A673 (cell line): ENCODE measurements around the gene TPK1. TPM values are rescaled to one million over a fixed set of nuclear protein-coding genes. Genes with fewer than 3 reads are reported as not detected.

Source experiments
- BruUV-seq: library from RNA; stranded (reverse); fragments of 400-500 nt; replicated peaks from 2 replicates; lab custom pipeline; 2021; lab: Mats Ljungman, UMichigan
- CTCF ChIA-PET: fragments of 300-600 bp; sonication (Branson Sonifier 250); formaldehyde crosslinking; loops from one replicate; lab custom pipeline; 2022; ENCODE audit warnings: antibody characterized with exemption; lab: Charles Lee
- POLR2A ChIA-PET: fragments of 300-600 bp; sonication (Branson Sonifier 250); formaldehyde crosslinking; loops from one replicate; lab custom pipeline; 2022; ENCODE audit warnings: antibody characterized with exemption; ENCODE audit not compliant: low non-redundant PET; lab: Charles Lee
- DNase-seq: peaks from one replicate; pipeline ENCODE4 v3.0.0-alpha.2; 2015; ENCODE audit warnings: low spot score
- H3K27ac ChIP-seq: fragments of 200-600 bp; sonication (generic); 2 replicates; pipeline ENCODE4 v1.5.1; 2016; ENCODE audit warnings: mixed run types, low read depth, mild to moderate bottlenecking, mixed read lengths, antibody characterized with exemption, low read length; ENCODE audit not compliant: poor library complexity, severe bottlenecking
- H3K27me3 ChIP-seq: fragments of 200-600 bp; sonication (generic); replicated peaks from 2 replicates; pipeline ENCODE4 v1.6.1; 2017; ENCODE audit warnings: mixed run types, low read depth, mild to moderate bottlenecking, mixed read lengths, antibody characterized with exemption, low read length; ENCODE audit not compliant: insufficient read depth, poor library complexity
- H3K36me3 ChIP-seq: fragments of 200-600 bp; sonication (generic); 2 replicates; pipeline ENCODE4 v1.6.1; 2016; ENCODE audit warnings: mixed run types, mild to moderate bottlenecking, mixed read lengths, antibody characterized with exemption, low read length; ENCODE audit not compliant: insufficient read depth, poor library complexity, severe bottlenecking
- H3K4me1 ChIP-seq: fragments of 200-600 bp; sonication (generic); 2 replicates; pipeline ENCODE4 v1.6.1; 2017; ENCODE audit warnings: mixed run types, mild to moderate bottlenecking, mixed read lengths, antibody characterized with exemption, low read length; ENCODE audit not compliant: insufficient read depth, poor library complexity, severe bottlenecking
- H3K4me3 ChIP-seq: fragments of 200-600 bp; sonication (generic); 2 replicates; pipeline ENCODE4 v1.5.1; 2016; ENCODE audit warnings: low read depth, mixed run types, mild to moderate bottlenecking, mixed read lengths, low read length; ENCODE audit not compliant: poor library complexity, severe bottlenecking
- H3K9me3 ChIP-seq: fragments of 200-600 bp; sonication (generic); 2 replicates; pipeline ENCODE4 v1.6.1; 2016; ENCODE audit warnings: mixed run types, low read depth, mild to moderate bottlenecking, mixed read lengths, antibody characterized with exemption, low read length; ENCODE audit not compliant: poor library complexity, severe bottlenecking
- CTCF ChIP-seq: fragments of 300-800, 200-600 bp; sonication (generic); conservative IDR thresholded peaks from 2 replicates; pipeline ENCODE4 v1.5.1; 2017; ENCODE audit warnings: low read depth, mild to moderate bottlenecking, antibody characterized with exemption, low read length, moderate library complexity, mixed read lengths
- EZH2 ChIP-seq: fragments of 200-600 bp; sonication (generic); IDR thresholded peaks from 2 replicates; pipeline ENCODE4 v1.6.1; 2017; ENCODE audit warnings: borderline replicate concordance, low read depth, mild to moderate bottlenecking, mixed read lengths, antibody characterized with exemption, low read length; ENCODE audit not compliant: poor library complexity, severe bottlenecking
- intact Hi-C: fragments of 100-400 bp; cut with micrococcal nuclease; formaldehyde crosslinking; loops from one replicate; pipeline ENCODE4 v1.10.0; 2022; ENCODE audit not compliant: unreplicated experiment
- total RNA-seq: library from RNA; stranded (reverse); gene quantifications from 2 replicates; pipeline ENCODE4 v1.2.3, GENCODE V29; 2021

TPK1 gene
- total RNA-seq, 1 experiment from 2014 or later = 3.5 TPM

GRCh38 chr7:144547888-144548287 lies 288.0 kb downstream of the TPK1 start:
- no peaks in the 10 kb centered on the region for H3K36me3 ChIP-seq
- H3K27me3 ChIP-seq = no peaks in the 10 kb centered on the region
- H3K9me3 ChIP-seq = no peaks in the 10 kb centered on the region
- DNase-seq = no peak
- no peak overlapping the region for H3K27ac ChIP-seq
- H3K4me1 ChIP-seq = no peaks in the 10 kb centered on the region
- ChIA-PET CTCF (no interaction called here), POLR2A (no interaction called here)
- intact Hi-C loops = no loop called here
- TF ChIP-seq CTCF (no peak), EZH2 (no peak)
- no peak overlapping the region for H3K4me3 ChIP-seq
- BruUV-seq = no TSS peak

GRCh38 chr7:144546782-144547181 lies 289.1 kb downstream of the TPK1 start:
- H3K27me3 ChIP-seq = no peaks in the 10 kb centered on the region
- BruUV-seq = no TSS peak
- POLR2A ChIA-PET = no interaction called here
- H3K4me1 ChIP-seq = no peaks in the 10 kb centered on the region
- no peak overlapping the region for H3K27ac ChIP-seq
- CTCF ChIA-PET = no interaction called here
- intact Hi-C loops = no loop called here
- no peaks in the 10 kb centered on the region for H3K9me3 ChIP-seq
- no peaks in the 10 kb centered on the region for H3K36me3 ChIP-seq
- no peak for DNase-seq
- TF ChIP-seq CTCF (no peak), EZH2 (no peak)
- H3K4me3 ChIP-seq = no peak overlapping the region

GRCh38 chr7:144545330-144545729 lies 290.5 kb downstream of the TPK1 start:
- no peak overlapping the region for H3K4me3 ChIP-seq

More at GRCh38 chr7:144545330-144545729, 290.5 kb downstream of the TPK1 start:
- Histone ChIP-seq H3K9me3 (no peaks in the 10 kb centered on the region), H3K27ac (no peak overlapping the region), H3K4me1 (no peaks in the 10 kb centered on the region), H3K27me3 (no peaks in the 10 kb centered on the region), H3K36me3 (no peaks in the 10 kb centered on the region)
- CTCF ChIA-PET = no interaction called here
- no peak for TF ChIP-seq EZH2
- TF ChIP-seq CTCF = no peak
- intact Hi-C loops = no loop called here
- DNase-seq = no peak
- POLR2A ChIA-PET = no interaction called here
- BruUV-seq = no TSS peak
